SK-N-SH treated with all-trans-retinoic acid at 6 μM for 48 hours (cell line): Measurements from ENCODE around the gene G3BP1.

Experiments
- ARNTL ChIP-seq: fragments of 450-650 bp; formaldehyde crosslinking; IDR thresholded peaks from 2 replicates; pipeline ENCODE4 v1.5.0; 2020; ENCODE audit warnings: low read depth, mild to moderate bottlenecking, moderate library complexity, borderline replicate concordance
- ISL1 ChIP-seq: fragments of 250-450 bp; sonication (Bioruptor Pico); IDR thresholded peaks from 2 replicates; pipeline ENCODE4 v2.1.2; 2022; ENCODE audit warnings: mild to moderate bottlenecking, moderate library complexity
- TOX ChIP-seq: fragments of 250-450 bp; sonication (Bioruptor Pico); IDR thresholded peaks from 2 replicates; pipeline ENCODE4 v1.8.0; 2021; ENCODE audit warnings: mild to moderate bottlenecking, moderate library complexity, borderline replicate concordance
- TSHZ2 ChIP-seq: fragments of 250-450 bp; sonication (Bioruptor Pico); IDR thresholded peaks from 2 replicates; pipeline ENCODE4 v1.5.0; 2020; ENCODE audit warnings: mild to moderate bottlenecking, moderate library complexity

DNA sequence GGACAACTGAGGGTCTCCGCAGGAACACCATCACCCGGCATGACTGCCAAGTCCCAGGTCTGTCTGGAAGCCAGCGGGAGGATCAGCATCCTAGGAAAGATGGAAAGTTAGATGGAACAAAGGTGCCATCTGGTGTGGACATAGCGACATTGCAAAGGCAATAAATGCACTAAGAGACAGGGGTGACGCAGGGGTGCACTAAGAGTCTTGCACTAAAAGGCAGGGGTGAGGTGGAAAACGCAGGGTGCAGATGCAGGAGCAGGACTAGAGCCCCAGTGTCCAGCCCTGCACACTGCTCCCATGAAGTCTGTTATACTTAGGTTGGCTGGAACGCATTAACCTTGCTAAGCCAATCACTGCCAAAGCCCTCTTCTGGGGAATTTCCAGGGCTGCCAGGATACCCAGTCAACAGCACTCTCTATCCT is 28.9 kb upstream of the G3BP1 start:
- TF ChIP-seq TOX (CRISPR knock-in tag) (no peak), TSHZ2 (CRISPR knock-in tag) (no peak), ISL1 (CRISPR knock-in tag) (no peak), ARNTL (CRISPR knock-in tag) (no peak)
